Fibroblast of the aortic adventitia (primary cell): ENCODE results near the gene TMEM89. TPM values are rescaled to one million over a fixed set of nuclear protein-coding genes. Genes with fewer than 3 reads are reported as not detected.

Source experiments
- DNase-seq: peaks from one replicate; pipeline ENCODE4 v3.0.0-alpha.2; 2010; ENCODE audit warnings: low read depth
- H3K4me3 ChIP-seq: 2 replicates; pipeline ENCODE4 v1.5.1; 2011; ENCODE audit warnings: low read depth, mild to moderate bottlenecking, control low read depth, low read length, moderate library complexity
- CTCF ChIP-seq: IDR thresholded peaks from 2 replicates; pipeline ENCODE4 v1.5.1; 2011; ENCODE audit warnings: mild to moderate bottlenecking, low read length, control low read depth, inconsistent platforms; ENCODE audit not compliant: insufficient read depth
- total RNA-seq: library from RNA; depleted of rRNA; stranded (reverse); fragments of >200 nt; gene quantifications from 2 replicates; pipeline ENCODE4 v1.2.3, GENCODE V29; 2012; ENCODE audit warnings: low replicate concordance

TMEM89 gene
- total RNA-seq, 1 donor: not detected

- peak overlapping the region; percentile 89 for H3K4me3 ChIP-seq
- peak; percentile 53 for DNase-seq
- TF ChIP-seq CTCF: no peak
Measured at GRCh38 chr3:48634661-48635221, 13.2 kb upstream of the TMEM89 start.

DNA sequence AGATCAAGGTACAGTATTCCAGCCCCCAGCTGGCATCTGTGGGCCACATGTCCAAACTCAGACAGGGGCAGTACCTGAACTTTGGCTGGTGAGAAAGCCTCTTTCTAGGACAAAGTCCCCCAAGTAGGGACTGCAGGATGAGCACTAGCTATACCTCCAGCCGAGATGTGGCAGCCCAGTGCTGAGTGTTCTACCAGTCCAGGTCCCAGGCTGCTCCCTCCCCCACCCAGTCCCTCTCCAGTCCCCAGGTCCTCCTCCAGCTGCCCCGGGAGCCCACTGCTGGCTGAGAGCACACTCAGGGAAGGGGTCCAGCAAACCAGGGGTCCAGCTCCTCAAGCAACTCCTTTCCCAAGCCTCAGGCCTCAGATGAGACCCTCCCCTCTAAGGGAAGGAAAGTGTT is 12.2 kb upstream of the TMEM89 start:
- no peak for TF ChIP-seq CTCF
- no peak for DNase-seq
- peak overlapping the region; percentile 89 for H3K4me3 ChIP-seq

DNA sequence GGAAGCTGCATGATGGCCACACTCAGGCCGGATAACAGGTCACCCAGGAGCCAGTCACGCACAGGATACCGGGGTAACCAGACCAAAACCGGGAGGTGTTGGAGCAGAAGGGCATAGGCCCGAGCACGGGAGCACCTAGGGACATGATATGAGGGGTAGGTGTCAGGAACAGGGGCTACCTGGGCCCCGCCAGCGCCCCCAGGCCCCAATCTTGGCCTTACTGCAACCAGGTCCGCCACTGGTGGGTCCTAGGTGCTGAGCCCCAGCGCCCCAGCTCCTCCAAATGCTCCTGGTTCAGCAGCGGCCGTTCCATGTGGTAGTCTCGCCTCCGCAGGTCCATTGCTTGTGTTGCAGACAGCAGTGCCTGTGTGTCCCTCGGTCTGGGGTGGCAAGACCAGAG is 11.7 kb upstream of the TMEM89 start:
- H3K4me3 ChIP-seq: no peak overlapping the region
- no peak for DNase-seq
- TF ChIP-seq CTCF: no peak

DNA sequence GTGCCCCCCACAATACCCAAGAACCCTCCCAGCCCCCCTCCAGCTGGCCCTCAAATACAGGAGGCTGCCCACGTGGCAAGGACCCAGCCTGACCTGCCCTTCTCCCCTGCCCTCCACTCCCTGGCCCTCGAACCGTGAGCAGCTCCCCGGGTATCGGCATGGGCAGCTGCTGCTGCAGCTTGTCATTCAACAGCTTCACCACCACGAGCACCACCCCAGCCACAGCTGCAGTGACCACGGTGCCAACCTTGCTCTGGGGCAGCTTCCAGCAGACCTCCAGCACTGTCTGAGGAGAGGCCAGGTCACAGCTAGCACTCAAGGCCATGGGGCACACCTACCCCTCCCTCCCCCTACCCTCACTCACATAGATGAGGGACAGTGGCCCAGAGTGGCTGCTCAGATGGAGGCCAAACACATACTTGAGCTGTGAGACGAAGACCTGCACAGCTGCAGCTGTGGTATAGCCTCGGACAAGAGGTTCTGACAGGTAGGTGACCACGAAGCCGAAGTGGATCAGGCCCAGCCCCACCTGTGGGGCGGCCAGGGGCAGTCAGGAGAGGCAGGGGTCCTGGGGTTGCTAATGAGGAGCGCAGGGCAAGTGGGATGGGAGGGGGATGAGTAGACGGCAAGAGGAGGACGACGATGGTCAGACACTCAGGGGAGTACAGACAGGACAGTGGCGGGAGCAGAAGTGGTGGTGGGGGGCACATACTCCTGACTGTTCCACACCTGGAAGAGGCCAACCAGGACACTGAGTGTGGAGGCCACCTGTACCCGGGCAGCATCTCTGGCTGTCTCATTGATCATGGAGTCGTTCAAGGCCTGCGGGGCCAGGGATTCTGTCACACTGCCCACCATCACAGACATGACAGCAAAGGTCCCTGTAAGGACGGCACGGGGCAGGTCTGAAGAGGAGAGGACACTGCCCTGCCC is 10.2 kb upstream of the TMEM89 start:
- no peak for DNase-seq
- H3K4me3 ChIP-seq: no peak overlapping the region
- TF ChIP-seq CTCF: no peak

DNA sequence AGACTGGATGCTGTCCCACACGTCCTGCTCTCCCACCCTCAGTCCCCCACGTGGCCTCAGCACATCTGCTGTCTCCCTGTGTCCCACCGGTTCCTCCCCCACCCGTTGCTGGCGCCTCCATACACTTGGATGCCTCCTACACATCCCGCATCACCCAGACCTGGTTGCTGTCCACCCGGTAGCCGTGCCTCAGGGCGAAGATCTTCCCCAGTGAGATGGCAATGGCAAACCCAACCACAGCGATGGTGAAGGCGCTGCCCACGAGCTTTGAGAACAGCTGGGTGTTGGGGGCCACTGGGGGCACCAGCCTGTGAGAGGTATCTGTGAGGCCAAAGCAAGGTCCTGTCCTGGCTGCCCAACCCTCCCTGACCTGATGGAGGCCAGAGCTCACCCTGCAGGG is 9.3 kb upstream of the TMEM89 start:
- no peak for TF ChIP-seq CTCF
- DNase-seq: no peak
- H3K4me3 ChIP-seq: no peak overlapping the region

DNA sequence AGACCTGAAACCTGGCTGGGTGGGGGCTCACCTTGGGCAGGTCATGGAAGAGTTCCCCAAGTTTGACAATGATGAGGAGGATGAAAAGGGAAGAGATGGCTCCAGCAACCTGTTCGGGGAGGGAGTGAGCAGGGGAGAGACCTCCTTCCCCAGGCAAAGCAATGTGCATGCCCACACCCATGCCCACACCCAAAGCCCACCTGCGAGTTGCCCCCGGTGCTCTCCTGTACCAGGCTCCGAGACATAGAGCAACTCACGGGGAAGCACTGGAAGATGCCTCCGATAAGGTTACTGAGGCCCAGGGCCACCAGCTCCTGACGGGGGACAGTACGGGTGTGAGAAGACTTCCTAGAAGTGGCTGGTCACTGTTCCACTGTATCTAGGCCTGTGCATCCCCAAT is 8.8 kb upstream of the TMEM89 start:
- no peak for DNase-seq
- no peak for TF ChIP-seq CTCF
- H3K4me3 ChIP-seq: no peak overlapping the region
